Subcutaneous adipose tissue (tissue), 4 donors: ENCODE data around the gene CLTCL1. TPM values are rescaled to one million over a fixed set of nuclear protein-coding genes. Genes with fewer than 3 reads are reported as not detected.

Experiments
- total RNA-seq, 4 donors: library from RNA; depleted of rRNA; stranded (reverse); fragments of >200 nt; gene quantifications; one replicate each; pipeline ENCODE4 v1.1.0, GENCODE V29; 2016
- TF ChIP-seq, protein P1 (sequence below): fragments of 450-650 bp; IDR thresholded peaks from one replicate; pipeline ENCODE4 v1.5.1; 2016; ENCODE audit warnings: low read depth, mild to moderate bottlenecking, control low read depth, antibody characterized with exemption, moderate library complexity

CLTCL1 gene
- total RNA-seq, 4 donors from 2014 or later = 7.3 to 23.2 (median 16.5) TPM

DNA sequence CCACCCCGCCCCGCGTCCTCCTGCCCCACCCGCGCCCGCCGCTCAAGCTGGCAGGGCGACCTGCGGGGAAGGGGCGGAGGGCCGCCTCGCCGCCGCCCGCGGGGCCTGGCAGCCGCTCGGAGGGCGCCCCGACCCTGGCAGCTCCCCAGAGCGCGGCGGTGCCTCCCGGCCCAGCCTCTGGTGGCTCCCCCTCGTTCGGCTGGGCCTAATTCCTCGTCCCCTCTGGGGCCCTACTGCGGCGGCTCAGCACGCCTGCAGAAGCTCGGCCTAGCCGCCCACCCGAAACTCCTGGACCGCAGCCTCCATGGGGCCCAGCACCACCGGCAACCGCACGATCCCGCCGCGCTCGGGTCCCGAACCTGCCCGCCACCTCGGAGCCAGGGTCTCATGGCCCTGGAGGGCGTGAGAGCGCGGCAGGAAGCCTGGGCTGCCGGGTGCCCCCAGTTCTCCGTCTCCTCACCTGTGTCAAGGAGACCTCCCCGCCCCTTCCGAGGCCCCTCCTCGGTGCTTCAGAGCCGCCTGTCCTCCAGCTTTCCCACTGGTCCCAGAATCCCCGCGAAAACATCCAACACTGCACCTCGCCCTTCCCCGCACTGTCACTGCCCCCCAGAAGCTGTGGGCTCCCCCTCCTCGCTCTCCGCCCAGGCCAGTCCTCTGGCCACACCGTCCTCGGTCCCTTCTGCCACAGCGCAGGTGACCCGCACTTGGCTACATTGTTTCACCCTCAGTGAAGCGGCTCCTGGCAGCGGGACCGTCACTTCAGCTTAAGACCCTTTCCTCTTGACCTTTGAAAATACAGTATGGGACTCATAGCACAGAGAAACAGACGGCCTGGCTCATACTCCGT lies 140.8 kb downstream of the CLTCL1 start:
- TF ChIP-seq, protein P1, sequence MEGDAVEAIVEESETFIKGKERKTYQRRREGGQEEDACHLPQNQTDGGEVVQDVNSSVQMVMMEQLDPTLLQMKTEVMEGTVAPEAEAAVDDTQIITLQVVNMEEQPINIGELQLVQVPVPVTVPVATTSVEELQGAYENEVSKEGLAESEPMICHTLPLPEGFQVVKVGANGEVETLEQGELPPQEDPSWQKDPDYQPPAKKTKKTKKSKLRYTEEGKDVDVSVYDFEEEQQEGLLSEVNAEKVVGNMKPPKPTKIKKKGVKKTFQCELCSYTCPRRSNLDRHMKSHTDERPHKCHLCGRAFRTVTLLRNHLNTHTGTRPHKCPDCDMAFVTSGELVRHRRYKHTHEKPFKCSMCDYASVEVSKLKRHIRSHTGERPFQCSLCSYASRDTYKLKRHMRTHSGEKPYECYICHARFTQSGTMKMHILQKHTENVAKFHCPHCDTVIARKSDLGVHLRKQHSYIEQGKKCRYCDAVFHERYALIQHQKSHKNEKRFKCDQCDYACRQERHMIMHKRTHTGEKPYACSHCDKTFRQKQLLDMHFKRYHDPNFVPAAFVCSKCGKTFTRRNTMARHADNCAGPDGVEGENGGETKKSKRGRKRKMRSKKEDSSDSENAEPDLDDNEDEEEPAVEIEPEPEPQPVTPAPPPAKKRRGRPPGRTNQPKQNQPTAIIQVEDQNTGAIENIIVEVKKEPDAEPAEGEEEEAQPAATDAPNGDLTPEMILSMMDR = no peak

DNA sequence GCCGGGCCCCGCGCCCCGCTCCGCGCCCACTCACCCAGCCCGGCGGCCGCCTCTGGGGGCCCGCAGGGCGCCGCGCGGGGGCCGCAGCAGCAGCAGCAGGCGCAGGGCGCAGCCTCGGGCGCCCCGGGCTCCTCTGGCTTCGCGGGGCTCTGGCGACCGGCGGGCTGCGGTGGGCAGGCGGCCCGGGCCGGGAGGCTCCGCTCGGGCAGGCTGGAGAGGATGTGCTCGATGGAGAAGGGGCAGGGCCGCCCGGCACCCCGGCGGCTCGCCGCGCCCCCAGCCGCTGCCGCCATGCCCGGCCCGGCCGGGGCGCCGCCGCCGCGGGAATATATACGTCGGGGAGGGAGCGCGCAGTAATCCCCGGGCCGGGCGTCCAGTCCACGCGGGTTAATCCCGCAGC lies 141.5 kb downstream of the CLTCL1 start, which contains the start of gene GSC2:
Gene GSC2, minus strand, starts transcription at position 302 of the 400 bp plus-strand sequence. Its CDS starts 9 bp downstream, at position 293.
- TF ChIP-seq, protein P1 = no peak

DNA sequence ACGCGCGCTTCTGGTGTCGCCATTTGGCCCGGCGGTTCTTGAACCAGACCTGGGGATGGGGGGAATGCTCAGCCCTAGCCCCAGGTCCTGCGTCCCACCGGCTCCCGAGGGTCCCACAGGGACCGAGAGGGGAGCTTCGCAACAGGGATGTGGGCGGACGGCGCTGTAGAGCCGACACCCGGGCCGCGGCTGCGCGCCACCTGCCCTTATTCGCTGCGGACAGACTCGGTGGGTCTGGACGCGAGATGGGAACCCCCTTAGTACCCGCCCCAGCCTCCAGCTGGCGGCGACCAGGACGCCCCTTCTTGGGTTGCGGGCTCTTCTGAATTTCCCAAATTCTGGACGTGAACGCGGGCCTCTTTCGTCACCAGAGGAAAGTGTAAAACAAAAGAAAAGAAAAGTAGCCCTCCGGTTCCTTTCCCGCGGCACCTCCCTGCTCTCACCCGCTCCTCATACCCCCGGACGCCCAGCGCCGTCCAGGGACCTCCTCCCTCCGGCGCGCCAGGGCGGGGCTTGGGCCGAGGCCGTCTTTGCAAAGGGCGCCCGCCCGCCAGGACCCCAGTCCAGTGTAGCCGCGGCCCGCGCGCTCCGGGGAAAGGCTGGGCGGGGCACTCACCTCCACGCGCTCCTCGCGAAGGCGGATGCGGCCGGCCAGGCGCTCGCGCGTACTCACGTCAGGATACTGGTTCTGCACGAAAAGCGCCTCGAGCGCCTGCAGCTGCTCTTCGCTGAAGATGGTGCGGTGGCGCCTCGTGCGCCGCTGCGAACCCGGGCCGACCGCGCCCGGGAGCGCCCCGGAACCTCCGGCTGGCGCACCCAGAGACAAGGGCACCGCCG lies 142.3 kb downstream of the CLTCL1 start:
- TF ChIP-seq, protein P1 = no peak

DNA sequence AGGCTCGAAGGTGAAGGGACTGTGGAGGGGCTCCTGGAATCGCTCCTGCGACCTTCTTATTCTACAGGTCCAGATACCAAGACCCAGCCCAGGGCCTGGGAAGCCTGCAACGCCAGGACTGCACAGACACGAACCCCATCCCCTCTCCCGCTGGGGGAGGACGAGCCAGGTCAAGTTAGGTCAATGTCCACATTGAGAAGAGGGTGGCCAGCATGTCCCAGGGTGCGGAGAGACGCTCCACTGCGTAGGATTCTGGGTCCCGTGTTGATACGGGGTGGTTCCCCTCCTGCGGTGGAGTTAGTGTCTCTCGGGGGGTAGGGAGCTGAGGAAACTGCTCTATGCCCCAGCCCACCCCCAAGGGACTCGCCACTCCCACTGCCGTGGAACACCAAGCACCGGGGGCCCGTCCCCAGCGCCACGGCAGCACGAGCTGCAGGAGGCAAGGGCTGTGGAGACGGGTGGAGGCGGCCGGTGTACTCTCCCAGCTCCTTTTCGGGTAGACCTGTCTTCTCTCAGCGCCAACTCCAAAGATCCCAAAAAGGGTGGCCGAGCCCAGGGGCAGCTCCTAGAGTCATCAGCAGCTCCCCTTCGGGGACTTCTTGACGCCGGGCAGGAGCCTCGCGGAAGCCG lies 143.0 kb downstream of the CLTCL1 start:
- TF ChIP-seq, protein P1 = no peak

DNA sequence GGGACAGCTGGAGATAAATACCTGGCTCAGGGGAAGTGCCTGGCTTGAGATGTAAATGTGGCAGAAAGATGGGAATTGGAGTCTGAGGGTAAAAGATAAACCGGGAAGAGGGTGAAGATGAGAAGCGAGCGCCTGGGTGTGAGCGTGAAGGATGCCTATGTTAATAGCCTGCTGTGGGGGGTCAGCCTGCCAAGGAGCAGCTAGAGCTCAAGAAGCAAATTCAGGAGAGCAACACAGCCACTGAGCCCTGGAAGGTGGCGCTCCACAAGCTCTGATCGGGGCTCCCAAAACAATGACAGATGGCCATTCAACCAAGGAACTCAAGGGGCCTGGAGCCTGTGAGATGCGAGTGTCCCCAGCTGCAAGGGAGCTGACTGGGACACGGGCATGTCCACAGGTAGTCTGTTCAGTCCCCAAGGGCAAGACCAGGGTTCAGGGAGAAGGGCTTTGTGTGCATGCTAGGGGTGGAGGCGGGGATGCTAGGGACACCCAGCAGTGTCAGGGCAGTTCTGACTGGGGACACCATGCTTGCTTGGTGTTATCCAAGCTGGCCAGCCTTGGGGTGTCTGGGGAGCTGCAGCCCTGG lies 144.2 kb downstream of the CLTCL1 start:
- TF ChIP-seq, protein P1 = no peak

DNA sequence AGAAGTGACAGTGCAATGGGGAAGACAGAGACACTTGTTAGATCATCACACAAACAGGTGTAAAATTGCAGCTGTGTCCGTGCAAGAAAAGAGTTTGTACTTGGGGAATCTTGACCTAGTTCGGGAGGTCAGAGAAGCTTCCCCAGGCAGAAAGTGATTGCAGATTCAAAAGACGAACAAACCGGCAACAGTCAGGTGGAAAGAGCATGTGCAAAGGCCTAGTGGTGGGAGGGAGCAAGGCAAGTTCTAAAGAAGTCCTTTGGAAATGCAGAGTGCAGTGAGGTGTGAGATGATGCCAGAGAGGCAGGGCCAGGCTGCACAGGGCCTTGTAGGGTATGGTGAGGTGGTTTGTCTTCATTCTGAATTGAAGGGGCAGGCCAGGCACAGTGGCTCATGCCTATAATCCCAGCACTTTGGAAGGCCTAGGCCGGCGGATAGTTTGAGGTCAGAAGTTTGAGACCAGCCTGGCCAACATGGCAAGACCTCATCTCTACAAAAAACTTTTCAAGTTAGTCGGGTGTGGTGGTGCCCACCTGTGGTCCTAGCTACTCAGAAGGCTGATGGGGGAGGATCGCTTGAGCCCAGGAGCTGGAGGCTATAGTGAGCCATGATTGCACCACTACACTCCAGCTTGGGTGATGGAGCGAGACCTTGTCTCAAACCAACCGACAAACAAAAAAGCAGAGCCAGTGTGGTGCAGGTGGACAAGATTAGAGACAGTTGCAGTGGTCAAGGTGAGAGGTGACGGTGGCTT lies 145.1 kb downstream of the CLTCL1 start:
- TF ChIP-seq, protein P1 = no peak
